HEK293T (cell line): ENCODE data around the gene MYDGF.

Experiments used
- BHLHE40 ChIP-seq: fragments of 450-650 bp; IDR thresholded peaks from 2 replicates; pipeline ENCODE4 v1.6.1; 2016; ENCODE audit warnings: mild to moderate bottlenecking, moderate library complexity, borderline replicate concordance
- CTBP1 ChIP-seq: fragments of 450-650 bp; IDR thresholded peaks from 2 replicates; pipeline ENCODE4 v1.6.1; 2016; ENCODE audit warnings: borderline replicate concordance
- LEF1 ChIP-seq: fragments of 450-650 bp; IDR thresholded peaks from 2 replicates; pipeline ENCODE4 v1.6.1; 2017; ENCODE audit warnings: mild to moderate bottlenecking, borderline replicate concordance
- NFRKB ChIP-seq: fragments of 450-650 bp; IDR thresholded peaks from 2 replicates; pipeline ENCODE4 v1.6.1; 2016; ENCODE audit warnings: mild to moderate bottlenecking, moderate library complexity
- SP1 ChIP-seq: fragments of 450-650 bp; IDR thresholded peaks from 2 replicates; pipeline ENCODE4 v1.6.1; 2017
- SUZ12 ChIP-seq: fragments of 450-650 bp; IDR thresholded peaks from 2 replicates; pipeline ENCODE4 v1.6.1; 2016; ENCODE audit warnings: mild to moderate bottlenecking
- TARDBP ChIP-seq: fragments of 450-650 bp; IDR thresholded peaks from 2 replicates; pipeline ENCODE4 v1.6.1; 2016

GRCh38 chr19:4635754-4636116, 34.4 kb downstream of the MYDGF start:
- TF ChIP-seq SP1 (no peak), LEF1 (no peak), BHLHE40 (no peak), NFRKB (no peak), SUZ12 (no peak), CTBP1 (no peak), TARDBP (no peak)
